Lower lobe of right lung (tissue), 2 donors: ENCODE data around the gene METTL26. TPM values are rescaled to one million over a fixed set of nuclear protein-coding genes. Genes with fewer than 3 reads are reported as not detected.

ENCODE experiments used
- ATAC-seq, 2 donors: fragments of 200-7000 bp; cut with Tn5 transposase; one replicate each; pipeline ENCODE4 v1.9.1; 2020 to 2022; ENCODE audit warnings: mild to moderate bottlenecking in 2 of 2, moderate library complexity in 2 of 2
- DNase-seq: peaks from one replicate; pipeline ENCODE4 v3.0.0-alpha.2; 2020
- H3K27ac ChIP-seq: fragments of 200-600 bp; one replicate; pipeline ENCODE4 v1.8.0; 2022
- H3K27me3 ChIP-seq: fragments of 200-600 bp; one replicate; pipeline ENCODE4 v1.8.0; 2022; ENCODE audit warnings: low read depth
- H3K36me3 ChIP-seq: fragments of 200-600 bp; one replicate; pipeline ENCODE4 v1.8.0; 2022; ENCODE audit warnings: mild to moderate bottlenecking
- H3K4me1 ChIP-seq: fragments of 200-600 bp; one replicate; pipeline ENCODE4 v1.8.0; 2022
- H3K4me3 ChIP-seq: fragments of 200-600 bp; one replicate; pipeline ENCODE4 v1.8.0; 2022; ENCODE audit warnings: mild to moderate bottlenecking
- H3K9me3 ChIP-seq: fragments of 200-600 bp; one replicate; pipeline ENCODE4 v1.8.0; 2022
- CTCF ChIP-seq: fragments of 200-600 bp; IDR thresholded peaks from one replicate; pipeline ENCODE4 v1.8.0; 2022; ENCODE audit warnings: antibody characterized with exemption, mild to moderate bottlenecking
- intact Hi-C: fragments of 100-400 bp; cut with DNase I; formaldehyde crosslinking; loops from one replicate; pipeline ENCODE4 v1.11.0; 2022
- total RNA-seq: library from RNA; stranded (reverse); fragmentation: NEBNext Ultra II Directional; extraction: Animal tissue kit (Norgen Biotek cat#: 25700); gene quantifications from one replicate; pipeline ENCODE4 v1.2.1, GENCODE V29; 2021
- donor health status: DM: no; HTN: yes; CAD: no; lungs with severe emphysema.

METTL26 gene
- total RNA-seq, 1 donor from 2014 or later = 63.1 TPM

GRCh38 chr16:617855-618254, 18.2 kb downstream of the METTL26 start:
- ATAC-seq (peak; percentile 35 to 50), DNase-seq (peak; percentile 72)
- Histone ChIP-seq H3K27ac (peak overlapping the region; percentile 89), H3K9me3 (no peaks in the 10 kb centered on the region), H3K27me3 (no peaks in the 10 kb centered on the region), H3K4me1 (peaks cover 20% of the 10 kb centered on the region), H3K4me3 (peak overlapping the region; percentile 35), H3K36me3 (no peaks in the 10 kb centered on the region)
- no peak for TF ChIP-seq CTCF
- intact Hi-C loops = no loop called here

- intact Hi-C loops = no loop called here
- peak overlapping the region; percentile 89 for H3K27ac ChIP-seq
- DNase-seq (peak; percentile 85), ATAC-seq (peak; percentile 90 to 92)
- peak overlapping the region; percentile 35 for H3K4me3 ChIP-seq
- no peak for TF ChIP-seq CTCF
- H3K9me3 ChIP-seq = no peaks in the 10 kb centered on the region
- H3K4me1 ChIP-seq = peaks cover 11% of the 10 kb centered on the region
- H3K36me3 ChIP-seq = no peaks in the 10 kb centered on the region
- H3K27me3 ChIP-seq = no peaks in the 10 kb centered on the region
Measured at GRCh38 chr16:616733-617586, 19.1 kb downstream of the METTL26 start.

GRCh38 chr16:615122-615521, 21.0 kb downstream of the METTL26 start:
- no peak for DNase-seq
- no peaks in the 10 kb centered on the region for H3K27me3 ChIP-seq
- intact Hi-C loops = no loop called here
- no peak overlapping the region for H3K4me3 ChIP-seq
- H3K27ac ChIP-seq = peak overlapping the region; percentile 89
- H3K36me3 ChIP-seq = no peaks in the 10 kb centered on the region
- TF ChIP-seq CTCF = no peak
- H3K4me1 ChIP-seq = peaks cover 10% of the 10 kb centered on the region
- H3K9me3 ChIP-seq = no peaks in the 10 kb centered on the region
- ATAC-seq = no peak

- ATAC-seq (peak; percentile 94 to 95), DNase-seq (peak; percentile 83)
- intact Hi-C loops = no loop called here
- H3K27me3 ChIP-seq = no peaks in the 10 kb centered on the region
- H3K4me3 ChIP-seq = no peak overlapping the region
- peaks cover 10% of the 10 kb centered on the region for H3K4me1 ChIP-seq
- TF ChIP-seq CTCF = peak; percentile 83
- H3K27ac ChIP-seq = no peak overlapping the region
- H3K9me3 ChIP-seq = no peaks in the 10 kb centered on the region
- H3K36me3 ChIP-seq = no peaks in the 10 kb centered on the region
Measured at GRCh38 chr16:610513-611381, 25.4 kb downstream of the METTL26 start.

GRCh38 chr16:609984-610383, 26.1 kb downstream of the METTL26 start:
- DNase-seq (no peak), ATAC-seq (peak; percentile 6 to 18)
- peaks cover 10% of the 10 kb centered on the region for H3K4me1 ChIP-seq
- H3K27me3 ChIP-seq = no peaks in the 10 kb centered on the region
- no peak overlapping the region for H3K4me3 ChIP-seq
- TF ChIP-seq CTCF = no peak
- no peaks in the 10 kb centered on the region for H3K36me3 ChIP-seq
- H3K27ac ChIP-seq = no peak overlapping the region
- H3K9me3 ChIP-seq = no peaks in the 10 kb centered on the region
- intact Hi-C loops = no loop called here
